ENCODE measurements around the gene TNNT2. TPM values are rescaled to one million over a fixed set of nuclear protein-coding genes. Genes with fewer than 3 reads are reported as not detected.

TNNT2 gene
- total RNA-seq, 1 donor from 2014 or later: 13.2 TPM

DNA sequence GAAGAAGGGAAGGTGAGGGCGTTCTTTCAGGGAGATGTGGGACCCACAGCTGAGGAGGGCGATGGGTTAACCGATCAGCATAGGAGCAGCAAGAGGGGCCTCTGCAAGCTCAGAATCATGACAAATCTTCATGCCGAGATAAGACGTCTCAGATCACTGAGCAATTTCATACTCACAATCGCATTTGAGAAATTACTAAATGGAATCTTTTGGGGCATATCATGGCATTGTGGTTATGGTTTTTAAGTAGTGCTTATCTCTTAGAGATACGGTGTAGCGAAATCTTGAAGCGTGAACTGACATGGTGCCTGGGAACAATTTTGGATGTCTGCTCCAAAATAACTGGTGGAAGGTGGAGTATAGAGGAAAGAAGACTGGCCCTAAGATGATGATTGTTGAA is 6.2 kb downstream of the TNNT2 start:
- H3K4me2 ChIP-seq: no peak overlapping the region
- Mint-ChIP-seq H3K27ac (no peak overlapping the region), H3K9me3 (no peaks in the 10 kb centered on the region), H3K36me3 (no peaks in the 10 kb centered on the region), H3K4me3 (no peak overlapping the region), H3K27me3 (ENCODE audit: insufficient read depth, low read depth) (peaks cover 11% of the 10 kb centered on the region), H3K4me1 (peaks cover 50% of the 10 kb centered on the region)
- TF ChIP-seq CTCF (IDR thresholded peaks at IDR 0.05): no peak
- TF ChIP-seq EZH2 (IDR thresholded peaks at IDR 0.05): no peak
- no peak for TF ChIP-seq EZH2phosphoT487 (IDR thresholded peaks at IDR 0.05)
- no peak overlapping the region for H3K9ac ChIP-seq
- no peaks in the 10 kb centered on the region for H4K20me1 ChIP-seq (ENCODE audit: low read depth)
- peaks cover 34% of the 10 kb centered on the region for H3K4me1 ChIP-seq
- H3K4me3 ChIP-seq: no peak overlapping the region
- no peak overlapping the region for H2AFZ ChIP-seq (replicated peaks)
- no peaks in the 10 kb centered on the region for H3K27me3 ChIP-seq
- H3K27ac ChIP-seq: no peak overlapping the region
- DNase-seq (ENCODE audit: low spot score): no peak
- H3K36me3 ChIP-seq: no peaks in the 10 kb centered on the region
- H3K79me2 ChIP-seq (ENCODE audit: low read depth): no peaks in the 10 kb centered on the region
- peaks cover 20% of the 10 kb centered on the region for H3F3A ChIP-seq (ENCODE audit: low read depth)
- no peaks in the 10 kb centered on the region for H3K9me3 ChIP-seq (ENCODE audit: low read depth)

DNA sequence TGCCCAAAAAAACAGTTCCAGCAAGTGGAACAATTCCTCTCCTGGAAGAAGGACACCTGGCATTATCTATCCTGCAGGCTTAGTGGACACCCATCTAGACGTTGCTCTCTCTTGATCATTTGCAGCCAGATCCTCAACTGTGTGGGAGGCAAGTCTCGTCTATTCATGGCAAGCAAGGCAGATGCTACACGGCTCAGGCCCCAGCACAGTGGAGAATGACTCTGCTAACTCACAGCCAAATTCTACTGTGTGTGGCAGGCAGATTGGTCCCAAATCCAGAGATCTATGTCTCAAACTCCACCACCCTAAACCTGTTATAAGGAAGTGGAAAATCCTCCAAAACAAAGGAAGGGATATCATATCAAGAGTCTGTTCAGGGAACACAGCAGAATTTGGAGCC is 7.0 kb downstream of the TNNT2 start:
- Mint-ChIP-seq H3K4me3 (no peak overlapping the region), H3K27ac (peak overlapping the region; percentile 11), H3K27me3 (ENCODE audit: insufficient read depth, low read depth) (peaks cover 13% of the 10 kb centered on the region), H3K4me1 (peaks cover 43% of the 10 kb centered on the region), H3K9me3 (no peaks in the 10 kb centered on the region), H3K36me3 (no peaks in the 10 kb centered on the region)
- H2AFZ ChIP-seq (replicated peaks): no peak overlapping the region
- DNase-seq (ENCODE audit: low spot score): no peak
- no peak overlapping the region for H3K27ac ChIP-seq
- H3K4me3 ChIP-seq: no peak overlapping the region
- no peak overlapping the region for H3K9ac ChIP-seq
- H3F3A ChIP-seq (ENCODE audit: low read depth): peaks cover 12% of the 10 kb centered on the region
- H3K4me2 ChIP-seq: no peak overlapping the region
- H3K9me3 ChIP-seq (ENCODE audit: low read depth): no peaks in the 10 kb centered on the region
- no peaks in the 10 kb centered on the region for H3K36me3 ChIP-seq
- H3K27me3 ChIP-seq: no peaks in the 10 kb centered on the region
- peaks cover 26% of the 10 kb centered on the region for H3K4me1 ChIP-seq
- no peaks in the 10 kb centered on the region for H4K20me1 ChIP-seq (ENCODE audit: low read depth)
- TF ChIP-seq EZH2phosphoT487 (IDR thresholded peaks at IDR 0.05) (no peak), EZH2 (IDR thresholded peaks at IDR 0.05) (no peak), CTCF (IDR thresholded peaks at IDR 0.05) (no peak)
- H3K79me2 ChIP-seq (ENCODE audit: low read depth): no peaks in the 10 kb centered on the region

- H3K4me2 ChIP-seq: no peak overlapping the region
- TF ChIP-seq EZH2 (IDR thresholded peaks at IDR 0.05) (no peak), CTCF (IDR thresholded peaks at IDR 0.05) (no peak), EZH2phosphoT487 (IDR thresholded peaks at IDR 0.05) (no peak)
- H3K79me2 ChIP-seq (ENCODE audit: low read depth): no peaks in the 10 kb centered on the region
- peak overlapping the region; percentile 88 for H3K27ac Mint-ChIP-seq
- peaks cover 15% of the 10 kb centered on the region for H3K27me3 Mint-ChIP-seq (ENCODE audit: insufficient read depth, low read depth)
- H3K4me1 ChIP-seq: peaks cover 13% of the 10 kb centered on the region
- no peaks in the 10 kb centered on the region for H3K36me3 ChIP-seq
- H3K9ac ChIP-seq: no peak overlapping the region
- H3K4me3 ChIP-seq: no peak overlapping the region
- H3K4me3 Mint-ChIP-seq: no peak overlapping the region
- no peaks in the 10 kb centered on the region for H3K9me3 Mint-ChIP-seq
- no peaks in the 10 kb centered on the region for H4K20me1 ChIP-seq (ENCODE audit: low read depth)
- H3K9me3 ChIP-seq (ENCODE audit: low read depth): no peaks in the 10 kb centered on the region
- H3K27me3 ChIP-seq: no peaks in the 10 kb centered on the region
- H2AFZ ChIP-seq (replicated peaks): no peak overlapping the region
- H3K4me1 Mint-ChIP-seq: peaks cover 32% of the 10 kb centered on the region
- H3K36me3 Mint-ChIP-seq: no peaks in the 10 kb centered on the region
- no peaks in the 10 kb centered on the region for H3F3A ChIP-seq (ENCODE audit: low read depth)
- H3K27ac ChIP-seq: no peak overlapping the region
- DNase-seq (ENCODE audit: low spot score): no peak
Measured at GRCh38 chr1:201369209-201369608, 8.3 kb downstream of the TNNT2 start.

Measured in neural progenitor cell (in vitro differentiated cells).